Dedifferentiated amniotic fluid mesenchymal stem cell (primary cell): ENCODE data around the gene SMC2.

Experiments used
- DNase-seq: peaks from one replicate; pipeline ENCODE4 v3.0.0-alpha.2; 2016; ENCODE audit errors: extremely low spot score

The SMC2 gene

DNA sequence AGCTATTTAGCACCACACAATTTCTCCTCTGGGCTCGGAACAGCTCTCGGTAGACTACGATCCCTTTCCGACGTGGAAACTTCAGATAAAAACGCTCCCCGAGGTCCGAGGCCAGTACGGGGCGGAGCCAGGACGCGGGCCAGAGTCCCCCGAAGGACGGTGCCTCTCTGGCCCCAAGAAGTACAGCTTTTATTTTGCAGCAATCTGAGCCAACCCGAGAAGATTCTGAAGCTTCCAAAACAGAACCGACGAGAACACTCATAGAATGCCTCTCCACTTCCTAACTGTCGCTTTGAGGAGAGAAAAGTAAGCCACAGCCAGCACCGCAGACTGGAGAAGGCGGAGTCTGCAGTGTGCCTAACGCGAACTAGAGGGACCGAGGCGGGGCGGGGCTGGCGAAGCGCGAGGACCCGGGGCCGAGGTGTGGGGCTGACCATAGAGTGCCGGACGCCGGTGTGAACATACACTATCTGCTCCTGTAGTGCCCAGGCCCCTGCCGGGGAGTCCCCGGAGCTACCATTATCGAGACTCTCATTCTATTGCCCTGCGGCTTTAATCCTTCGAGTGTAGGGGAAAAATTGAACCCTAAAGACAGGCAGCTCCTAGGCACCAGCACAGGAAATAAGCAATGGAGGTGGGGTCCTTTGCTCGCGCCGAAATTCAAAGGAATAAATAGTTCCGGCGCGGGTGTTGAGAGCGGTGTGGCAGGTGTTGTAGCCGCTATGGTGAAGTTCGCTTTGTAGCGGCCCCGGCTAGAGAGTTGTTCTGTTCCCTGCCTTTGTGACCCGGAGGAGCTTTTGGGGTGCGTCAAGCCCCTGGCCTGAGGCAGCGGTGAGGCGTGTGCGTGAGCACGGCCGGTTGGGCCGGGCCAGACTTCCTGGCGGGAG, at the start of gene SMC2:
Gene SMC2 (plus strand): TSS at position 663 of the 887 bp plus-strand sequence. CDS start 1,076 bp downstream, outside the sequence.
- peak; percentile 90 for DNase-seq

DNA sequence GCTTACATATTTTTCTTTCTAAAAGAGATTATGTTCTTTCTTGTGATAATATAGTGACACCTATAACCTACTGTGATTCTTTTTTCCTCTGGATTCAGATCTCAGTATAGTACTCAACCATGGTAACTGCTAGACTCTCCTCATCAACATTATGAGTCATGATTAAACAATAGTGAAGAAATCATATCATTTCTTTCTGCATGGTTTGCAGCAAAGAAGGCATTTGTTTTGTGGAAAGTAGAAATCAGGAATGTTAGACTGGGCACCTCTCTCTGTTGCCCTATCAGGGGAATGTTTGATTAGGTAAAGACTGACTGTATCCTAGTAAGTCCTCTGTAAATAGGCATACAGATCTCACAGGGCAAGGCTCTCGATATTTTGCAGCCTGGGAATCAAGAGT, 25.6 kb upstream of the SMC2 start:
- peak; percentile 33 for DNase-seq

DNA sequence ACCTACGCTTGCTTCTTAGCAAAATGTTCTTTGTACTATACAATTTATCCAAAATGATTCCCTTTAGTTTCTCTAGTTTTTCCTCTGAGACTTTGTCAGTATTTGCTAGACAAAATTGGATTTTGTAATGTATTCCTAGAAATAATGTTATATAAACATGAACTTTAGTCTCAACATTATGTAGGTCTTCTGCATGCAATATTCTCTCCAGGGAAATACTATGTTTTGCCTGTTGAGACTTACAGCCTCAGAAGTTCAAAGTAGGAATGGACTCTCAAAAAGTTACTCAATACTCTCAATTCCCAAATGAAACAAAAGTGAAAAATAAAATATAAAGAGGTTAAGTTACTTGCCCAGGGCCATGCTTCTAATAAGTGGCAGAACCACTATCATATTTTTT, 24.8 kb upstream of the SMC2 start:
- no peak for DNase-seq

DNA sequence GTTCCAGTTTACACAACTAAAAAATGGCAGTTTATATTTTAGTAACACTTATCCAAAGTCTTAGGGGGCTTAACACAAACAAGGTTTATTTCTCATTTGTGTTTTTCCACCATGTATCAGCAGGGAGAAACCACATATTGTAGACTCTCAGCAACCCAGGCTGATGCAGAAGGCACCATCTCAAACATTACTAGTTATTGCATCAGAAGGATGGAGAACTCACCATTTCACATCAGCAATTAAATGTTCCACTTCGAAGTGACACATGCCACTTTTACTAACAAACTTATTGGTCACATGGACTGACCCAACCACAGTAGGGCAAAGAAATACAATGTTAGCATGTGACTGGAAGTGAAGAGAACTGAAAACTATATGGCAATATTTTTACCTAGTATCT, 22.5 kb upstream of the SMC2 start:
- no peak for DNase-seq

DNA sequence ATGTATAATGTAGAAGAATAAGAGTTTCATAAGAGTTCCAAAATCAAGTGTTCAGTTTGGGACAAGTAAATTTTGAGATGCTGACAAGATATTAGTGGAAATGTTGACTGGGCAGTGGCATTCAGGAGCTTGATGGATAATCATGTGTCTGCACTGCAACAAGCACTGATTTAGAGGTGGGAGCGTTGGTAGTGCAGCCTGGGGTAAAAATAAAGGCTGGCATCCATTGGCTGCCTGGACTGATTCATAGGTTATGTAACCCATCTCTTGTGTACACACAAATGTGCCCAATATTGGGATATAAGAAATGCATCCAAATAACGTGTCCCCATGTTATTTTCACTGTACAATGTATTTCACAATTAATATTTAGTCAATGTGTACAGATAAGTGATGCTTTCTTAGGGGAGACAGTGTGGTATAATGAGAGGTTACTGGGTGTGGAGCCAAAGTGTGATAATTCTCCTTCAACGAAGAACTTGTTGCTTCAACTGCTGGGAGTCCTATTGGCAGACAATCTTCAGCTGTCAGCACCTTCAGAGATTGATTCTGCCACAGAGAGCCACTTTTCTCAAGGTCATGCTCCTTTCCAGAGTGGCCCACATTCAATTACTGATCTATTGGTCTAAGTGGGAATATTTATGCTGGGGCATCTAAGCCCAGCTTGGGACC, 20.9 kb upstream of the SMC2 start:
- no peak for DNase-seq

DNA sequence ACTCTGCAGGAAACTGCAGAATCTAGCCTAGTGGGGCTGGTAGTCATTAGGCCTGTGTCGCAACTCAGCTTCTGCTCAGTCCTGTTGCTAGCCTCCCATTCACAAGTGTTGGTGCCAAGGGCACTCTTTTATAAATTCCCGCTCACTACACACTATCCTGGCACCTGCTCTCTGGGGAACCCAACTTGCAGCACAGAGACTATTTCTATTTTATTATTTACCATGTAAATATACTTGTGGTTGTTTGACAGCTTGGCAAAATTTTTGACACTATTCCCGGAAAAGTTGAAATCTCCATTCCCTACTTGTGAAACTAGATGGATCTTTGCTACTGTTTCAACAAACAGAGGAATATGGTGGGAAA, 20.4 kb upstream of the SMC2 start:
- no peak for DNase-seq

DNA sequence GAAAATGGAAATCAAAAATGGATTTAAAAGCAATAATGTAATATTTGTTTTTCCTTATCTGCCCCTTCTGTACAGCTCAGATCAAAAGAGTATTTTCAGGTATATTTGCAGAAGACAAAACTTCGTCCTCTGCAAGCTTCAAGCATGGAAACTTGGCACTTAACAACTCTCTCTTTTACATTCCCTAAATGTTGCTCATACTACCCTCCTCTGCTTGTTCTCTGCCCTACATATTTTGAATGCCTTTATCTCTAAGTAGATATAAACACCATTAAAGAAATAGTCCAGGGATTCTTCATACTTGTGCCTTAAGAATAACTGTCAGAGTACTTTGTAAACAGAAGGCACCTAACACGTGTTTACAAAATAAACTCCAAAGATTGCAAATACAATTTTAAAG, 19.2 kb upstream of the SMC2 start:
- peak; percentile 79 for DNase-seq

DNA sequence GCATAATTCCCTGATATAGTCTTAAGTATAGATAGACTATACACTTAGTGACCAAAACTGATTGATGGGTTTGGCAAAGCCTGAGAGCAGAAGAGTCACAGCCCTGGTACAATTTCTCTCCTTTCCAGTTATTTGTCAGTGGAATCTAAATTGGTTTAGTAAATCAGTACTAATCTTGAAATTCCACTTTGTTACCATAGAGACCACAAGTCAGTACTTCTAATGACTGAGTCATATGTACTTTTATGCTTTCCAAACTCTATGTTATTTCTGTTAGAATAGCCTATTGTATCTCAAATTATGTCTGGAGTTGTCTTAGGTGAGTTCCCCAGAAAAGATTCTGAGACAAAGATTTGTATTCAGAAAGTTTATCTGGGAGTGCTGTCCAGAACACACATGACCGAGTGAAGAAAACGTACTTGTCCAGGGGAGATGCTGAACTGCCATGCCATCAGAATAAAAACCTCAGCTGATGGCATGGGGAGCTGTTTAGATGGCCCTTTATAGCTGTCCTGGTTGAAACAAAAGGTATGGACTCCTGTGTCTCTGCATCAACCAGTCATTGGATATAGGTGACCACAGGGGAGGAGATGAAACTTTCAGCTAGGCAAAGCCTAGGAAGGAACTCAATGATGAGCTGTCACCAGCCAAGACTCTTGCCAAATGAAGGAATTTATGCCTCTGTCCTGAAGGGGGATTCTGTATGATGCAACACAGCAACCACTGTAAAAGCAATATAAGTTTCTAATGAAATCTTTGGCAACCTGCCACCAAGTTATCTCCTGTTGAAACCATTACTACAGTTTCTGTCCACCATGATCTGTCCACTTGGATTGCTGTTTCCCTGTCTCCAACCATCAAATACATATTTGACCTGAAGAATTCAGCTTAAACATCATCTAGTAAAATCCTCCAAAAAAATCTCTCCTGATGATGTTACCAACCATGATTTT, 18.0 kb upstream of the SMC2 start:
- DNase-seq: peak; percentile 28

DNA sequence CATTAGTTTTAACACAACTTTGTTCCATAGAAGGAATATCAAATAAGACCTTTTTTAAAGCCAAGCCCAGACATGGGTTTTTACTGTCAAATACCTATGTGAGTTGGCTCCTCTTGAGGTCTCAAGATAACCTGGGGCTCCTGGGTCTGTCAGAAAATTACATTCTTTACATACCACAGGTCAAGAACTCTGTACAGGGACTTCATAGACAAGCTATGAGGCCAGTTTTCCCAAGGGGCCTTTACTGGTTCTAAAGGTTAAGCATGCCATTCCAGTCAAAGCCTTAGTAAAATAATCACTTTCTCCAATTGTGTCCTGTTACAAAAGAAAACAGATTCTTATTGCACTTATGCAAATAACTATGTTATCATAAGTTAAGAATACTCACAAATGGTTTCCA, 15.5 kb upstream of the SMC2 start:
- no peak for DNase-seq

DNA sequence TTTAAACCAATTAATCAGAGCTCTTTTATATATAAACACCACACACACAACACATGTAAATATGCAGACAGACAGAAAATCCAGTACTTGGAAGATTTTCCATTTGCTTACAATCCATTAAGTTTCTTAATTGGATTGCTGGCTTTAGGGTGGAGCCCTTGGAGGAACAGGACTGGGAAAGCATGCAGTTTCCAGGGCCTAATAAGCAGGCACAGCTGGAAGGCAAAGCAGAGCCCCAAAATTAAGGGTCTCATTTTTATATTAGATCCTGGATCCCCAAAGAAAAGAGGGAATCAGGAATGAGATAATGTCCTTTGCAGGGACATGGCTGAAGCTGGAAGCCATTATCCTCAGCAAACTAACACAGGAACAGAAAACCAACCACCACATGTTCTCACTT, 13.1 kb upstream of the SMC2 start:
- no peak for DNase-seq

DNA sequence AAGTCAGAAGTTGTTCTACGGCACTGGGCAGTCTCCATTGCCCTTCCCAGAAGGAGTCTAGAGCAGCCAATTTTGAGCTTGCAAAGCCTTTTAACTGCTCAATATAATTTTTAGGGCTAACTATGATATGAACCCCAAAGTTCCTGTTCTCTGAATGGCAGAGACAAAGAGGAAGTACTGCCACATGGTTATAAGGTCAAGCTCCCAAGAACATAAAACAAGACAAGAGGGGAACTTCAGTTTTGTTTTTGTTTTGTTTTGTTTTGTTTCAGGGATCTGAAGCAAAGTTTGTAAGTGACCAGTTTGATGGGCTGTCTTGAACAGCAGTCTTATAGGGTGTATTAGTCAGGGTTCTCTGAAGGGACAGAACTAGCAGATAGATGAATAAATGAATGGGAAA, 11.9 kb upstream of the SMC2 start:
- DNase-seq: no peak

DNA sequence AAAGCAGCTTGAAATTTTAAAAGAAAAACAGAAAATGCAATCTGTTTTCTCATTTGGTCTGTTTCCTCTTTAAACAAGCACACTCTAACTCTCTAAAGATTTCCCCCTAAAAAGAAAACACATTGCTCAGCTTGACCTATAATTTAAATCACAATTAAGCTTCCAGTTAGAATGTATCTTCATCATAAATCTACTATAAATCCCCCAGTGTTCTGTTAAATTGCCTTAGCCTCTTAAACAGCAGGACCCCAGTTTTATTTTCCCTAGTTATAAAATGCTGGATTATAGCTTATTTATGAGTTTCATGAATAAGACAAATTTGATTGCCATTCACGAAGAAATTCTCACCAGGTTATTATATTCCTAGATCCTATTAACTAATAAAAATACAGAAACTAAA, 8.6 kb upstream of the SMC2 start:
- DNase-seq: no peak

DNA sequence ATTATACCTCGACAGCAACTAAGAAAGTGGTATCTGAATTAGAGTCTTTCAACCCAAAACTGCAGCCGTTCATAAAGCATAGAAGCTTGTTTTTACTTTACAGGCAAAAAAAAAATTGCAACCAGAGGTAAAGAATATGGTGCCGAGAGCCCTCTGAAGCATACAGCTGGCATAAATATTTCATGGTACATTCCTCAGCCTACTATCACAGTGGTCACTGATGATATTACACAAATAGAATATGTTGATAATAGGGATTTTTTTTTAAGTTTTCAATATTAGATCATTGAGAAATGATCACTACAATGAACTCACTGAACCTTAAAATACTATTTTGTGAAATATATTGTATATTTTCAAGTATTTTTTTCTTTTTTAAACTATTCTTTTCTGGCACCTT, 6.2 kb upstream of the SMC2 start:
- DNase-seq: no peak

DNA sequence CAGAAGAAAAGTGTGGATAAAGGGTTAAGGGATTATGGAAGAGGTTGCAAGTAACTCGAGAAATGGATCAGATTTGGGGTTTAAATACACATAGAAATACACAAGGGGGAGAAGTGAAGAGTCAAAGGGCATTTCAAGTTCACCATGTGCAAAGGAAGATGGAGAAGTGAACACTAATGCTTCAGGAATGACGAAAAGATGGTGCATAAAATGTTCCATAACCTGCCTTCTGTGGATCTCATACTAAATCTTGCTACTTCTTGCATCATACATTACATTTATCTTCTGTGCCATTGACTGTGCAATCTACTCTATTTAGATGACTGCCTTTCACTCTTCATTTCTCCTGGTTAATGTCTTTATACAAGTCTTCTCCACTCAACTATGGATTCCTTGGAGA, 5.7 kb upstream of the SMC2 start:
- no peak for DNase-seq

DNA sequence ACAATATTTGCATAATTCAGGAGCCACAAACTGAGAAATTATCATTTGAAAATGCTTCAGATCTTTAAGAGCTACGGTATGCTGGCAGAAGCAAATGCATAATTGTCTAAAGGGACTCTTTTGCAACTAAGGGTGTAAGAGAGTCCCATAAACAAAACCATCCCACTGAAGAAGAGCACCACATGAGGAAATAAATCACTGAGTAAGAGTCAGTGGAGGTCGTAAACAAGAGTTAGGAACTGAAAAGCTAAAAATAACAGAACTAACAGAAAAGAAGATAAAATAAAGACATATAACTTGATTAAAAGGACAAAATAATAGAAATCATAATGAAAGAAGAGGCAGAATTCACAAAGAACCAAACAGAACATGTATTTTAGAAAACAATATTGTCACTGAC, 3.5 kb upstream of the SMC2 start:
- no peak for DNase-seq

DNA sequence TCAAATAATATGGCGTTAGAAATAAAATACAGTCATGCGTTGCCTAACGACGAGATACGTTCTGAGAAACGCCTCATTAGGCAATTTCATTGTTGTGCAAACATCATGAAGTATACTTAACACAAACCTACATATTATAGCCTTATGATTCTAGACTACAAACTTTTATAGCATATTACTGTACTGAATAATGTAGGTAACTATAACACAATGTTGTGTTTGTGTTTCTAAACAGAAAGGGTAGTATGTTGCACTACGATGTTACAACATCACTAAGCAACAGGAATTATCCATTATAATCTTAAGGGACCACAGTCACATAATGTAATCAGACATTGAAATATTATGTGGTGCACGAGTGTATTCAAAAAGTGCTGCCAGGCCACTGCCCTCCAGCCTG, 3.0 kb upstream of the SMC2 start:
- DNase-seq: no peak

DNA sequence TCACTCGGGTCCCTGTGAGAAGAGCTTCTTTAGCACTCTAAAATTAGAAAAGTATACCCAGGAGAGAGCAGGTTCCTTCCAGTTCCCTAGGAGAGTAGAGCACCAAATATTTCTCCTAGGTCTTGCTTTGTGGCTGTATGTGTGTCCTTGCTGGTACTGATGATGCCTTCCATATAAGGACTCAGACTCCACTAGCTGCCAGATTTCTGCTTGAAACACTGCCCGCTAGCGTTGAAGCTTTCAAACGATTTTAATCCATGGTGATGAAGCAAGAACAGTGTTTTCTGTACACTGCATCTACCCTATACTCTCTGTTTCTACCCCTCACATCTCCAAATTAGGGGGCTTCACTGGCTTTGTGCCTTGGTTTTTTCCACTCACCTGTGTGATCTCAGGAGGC, 2.4 kb upstream of the SMC2 start:
- no peak for DNase-seq

DNA sequence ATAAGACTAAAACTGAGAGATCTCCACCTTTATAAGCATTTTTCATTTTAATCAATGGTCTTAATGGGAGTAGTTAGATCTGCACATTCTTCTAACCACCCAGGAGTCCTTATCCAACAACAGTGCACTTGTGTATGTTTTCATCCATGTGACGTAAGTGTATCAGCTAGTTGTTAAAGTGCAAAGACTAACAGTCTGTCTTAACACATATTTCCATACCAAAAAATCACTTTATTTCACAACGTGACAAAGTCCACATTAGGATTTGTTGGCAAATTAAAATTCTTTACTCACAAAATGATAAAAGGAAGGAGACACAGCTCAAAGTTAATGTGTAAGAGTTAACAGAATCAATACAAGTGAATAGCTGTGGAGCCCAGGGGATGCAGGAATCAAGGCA, 1.9 kb upstream of the SMC2 start:
- no peak for DNase-seq

DNA sequence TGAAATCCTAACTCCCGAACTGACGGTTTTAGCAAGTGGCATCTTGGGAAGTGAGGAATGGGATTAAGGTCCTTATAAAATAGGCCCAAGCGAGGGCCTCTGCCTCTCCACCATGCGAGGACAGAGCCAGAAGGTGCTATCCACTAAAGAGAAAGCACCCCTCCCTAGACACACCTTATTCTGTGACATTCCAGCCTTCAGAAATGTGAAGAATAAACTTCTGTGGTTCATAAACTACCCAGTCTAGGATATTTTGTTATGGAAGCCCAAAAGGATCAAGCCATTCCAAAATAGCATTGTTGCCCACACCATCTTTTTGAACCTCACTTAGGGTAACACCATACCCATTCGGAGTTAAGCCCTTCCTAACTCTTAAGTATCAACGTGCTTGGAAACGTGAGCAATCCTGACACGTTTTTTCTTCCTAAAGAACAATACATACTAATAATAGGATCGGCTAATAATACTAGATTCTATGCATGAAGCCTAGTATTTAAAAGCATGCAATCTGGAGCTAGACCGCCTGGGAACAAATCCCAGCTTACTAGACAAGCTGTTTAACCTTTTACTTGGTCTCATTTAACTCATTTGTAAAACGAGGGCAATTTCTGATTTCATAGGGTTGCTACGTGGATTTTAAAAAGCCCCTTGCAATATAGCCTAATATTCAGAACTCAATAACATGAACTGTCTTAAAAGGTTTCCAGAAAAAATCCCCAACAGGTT, 1.1 kb upstream of the SMC2 start:
- no peak for DNase-seq

DNA sequence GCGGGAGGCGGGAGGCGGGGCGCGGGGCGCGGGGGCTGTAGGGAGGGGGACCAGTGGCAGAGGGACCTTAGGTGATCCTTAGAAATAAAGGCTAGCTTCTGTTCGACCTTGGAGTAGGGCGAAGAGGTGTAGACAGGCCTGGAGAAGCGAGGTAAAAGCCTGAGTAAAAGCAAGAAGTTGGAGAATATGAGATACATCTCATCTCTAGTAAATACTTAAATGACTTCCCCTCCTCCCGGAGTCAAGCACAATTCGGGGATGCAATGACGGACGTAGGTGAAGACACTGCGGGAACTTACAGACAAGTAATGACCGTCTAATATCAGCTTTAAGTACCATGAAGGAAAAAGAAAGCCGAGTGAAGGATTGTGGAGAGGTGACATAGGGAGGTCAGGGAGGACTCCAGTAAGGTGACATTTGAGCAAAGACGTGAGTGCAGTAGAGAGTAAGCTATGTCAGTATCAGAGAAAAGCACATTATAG, 466 bp downstream of the SMC2 start:
- DNase-seq: no peak

DNA sequence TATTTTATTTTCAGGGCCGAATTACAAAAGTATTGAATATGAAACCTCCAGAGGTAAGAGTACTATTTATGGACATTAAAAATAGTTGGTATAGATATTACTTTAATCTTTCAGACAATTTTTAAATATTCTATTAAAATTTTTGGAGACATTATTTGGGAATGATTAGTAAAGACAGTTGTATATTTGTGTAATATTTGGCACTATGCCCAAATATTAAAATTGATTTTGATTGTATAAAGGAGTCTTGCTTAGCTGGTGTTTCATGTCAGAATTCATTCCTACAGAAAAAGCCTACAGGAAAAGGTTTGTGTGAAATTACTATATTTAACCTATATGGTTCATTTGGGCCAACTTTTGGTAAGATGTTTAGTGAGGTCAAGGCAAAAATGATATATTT, 5.5 kb downstream of the SMC2 start:
- DNase-seq: no peak

DNA sequence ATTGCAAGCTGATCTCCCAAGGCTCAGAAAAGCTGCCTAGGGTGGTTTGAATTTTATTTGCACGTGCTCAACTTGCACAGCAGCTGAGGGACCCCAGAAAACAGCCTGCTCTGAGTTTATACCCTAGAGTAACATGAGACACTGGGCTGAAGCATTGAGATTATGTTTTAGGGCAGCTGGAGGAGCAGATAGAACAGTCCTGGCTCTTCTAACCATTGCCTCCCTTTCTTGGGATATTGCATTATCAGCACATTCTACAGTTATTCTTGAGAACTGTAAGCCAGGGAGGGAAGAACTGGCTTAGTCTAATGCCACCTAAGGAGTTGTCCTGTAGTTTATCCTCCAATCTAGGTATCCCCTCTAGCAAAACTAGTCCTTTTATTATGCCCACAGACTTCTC, 10.3 kb downstream of the SMC2 start:
- no peak for DNase-seq
